H1 (cell line): ENCODE data around the gene ITGB7. TPM values are rescaled to one million over a fixed set of nuclear protein-coding genes. Genes with fewer than 3 reads are reported as not detected.

ENCODE experiments used
- ASH2L ChIP-seq: fragments of 200-600, 300-600 bp; sonication (generic); IDR thresholded peaks from one replicate; pipeline ENCODE4 v1.7.1; 2017; ENCODE audit warnings: low read length
- BACH1 ChIP-seq: IDR thresholded peaks from 2 replicates; pipeline ENCODE4 v1.6.1; 2012; ENCODE audit warnings: low read length, improper control_type of control experiment
- BCL11A ChIP-seq, 2 experiments: IDR thresholded peaks; one replicate each; pipeline ENCODE4 v1.6.1; 2011; ENCODE audit warnings: low read depth in 2 of 2, low read length in 2 of 2, mild to moderate bottlenecking in 2 of 2
- CHD1 ChIP-seq: IDR thresholded peaks from 2 replicates; pipeline ENCODE4 v1.6.1; 2012; ENCODE audit warnings: low read depth, low read length, improper control_type of control experiment
- GABPA ChIP-seq: IDR thresholded peaks from 2 replicates; pipeline ENCODE4 v1.6.1; 2011; ENCODE audit warnings: mild to moderate bottlenecking, low read length, moderate library complexity, borderline replicate concordance; ENCODE audit not compliant: insufficient read depth
- NRF1 ChIP-seq: IDR thresholded peaks from 2 replicates; pipeline ENCODE4 v1.6.1; 2011; ENCODE audit warnings: mild to moderate bottlenecking, low read depth, low read length, improper control_type of control experiment
- RBBP5 ChIP-seq: IDR thresholded peaks from 2 replicates; pipeline ENCODE4 v1.7.1; 2012; ENCODE audit warnings: low read depth, mild to moderate bottlenecking, inconsistent platforms, low read length, moderate library complexity, borderline replicate concordance
- SIN3A ChIP-seq, 2 experiments: IDR thresholded peaks in 1 of 2; conservative IDR thresholded peaks in 1 of 2; 2 replicates each; pipeline ENCODE4 v1.6.1; 2011 to 2012; ENCODE audit warnings: low read length in 2 of 2, improper control_type of control experiment in 1 of 2, low read depth in 1 of 2, mild to moderate bottlenecking in 1 of 2
- SP1 ChIP-seq: IDR thresholded peaks from 2 replicates; pipeline ENCODE4 v1.6.1; 2011; ENCODE audit warnings: low read depth, low read length
- TBP ChIP-seq: IDR thresholded peaks from 2 replicates; pipeline ENCODE4 v1.6.1; 2011; ENCODE audit warnings: low read depth, low read length, improper control_type of control experiment
- polyA plus RNA-seq, 7 experiments: library from polyadenylated mRNA; depleted of rRNA in 3 of 7; stranded (reverse) in 5 of 7; unstranded in 2 of 7; fragments of >200 nt in 5 of 7; fragments of 200-250 nt in 2 of 7; gene quantifications; 1 replicate in 5 of 7; 2 replicates in 1 of 7; 4 replicates in 1 of 7; pipeline versions ENCODE4 v1.2.1 to v1.2.3, GENCODE V29; 2011 to 2013; ENCODE audit warnings: missing spikeins in 2 of 7, mixed read lengths in 2 of 7
- total RNA-seq: library from RNA; stranded (reverse); fragmentation: NEBNext Ultra II Directional; extraction: Animal tissue kit (Norgen Biotek cat#: 25700); gene quantifications from 2 replicates; pipeline ENCODE4 v1.2.1, GENCODE V29; 2021
- TF ChIP-seq, protein P1 (sequence below): fragments of 300-600 bp; sonication (generic); IDR thresholded peaks from 2 replicates; pipeline ENCODE4 v1.7.1; 2012; ENCODE audit warnings: low read length, moderate library complexity, mild to moderate bottlenecking, inconsistent platforms; ENCODE audit not compliant: insufficient replicate concordance

ITGB7 gene
- total and polyA plus RNA-seq, 2 of the 8 experiments (the other 6 are each of a cell fraction or from before 2014, with no cell fraction given) = 0.35 to 0.54 TPM

GRCh38 chr12:53239643-53240258, 32.7 kb upstream of the ITGB7 start (continued):
- TF ChIP-seq, protein P1, sequence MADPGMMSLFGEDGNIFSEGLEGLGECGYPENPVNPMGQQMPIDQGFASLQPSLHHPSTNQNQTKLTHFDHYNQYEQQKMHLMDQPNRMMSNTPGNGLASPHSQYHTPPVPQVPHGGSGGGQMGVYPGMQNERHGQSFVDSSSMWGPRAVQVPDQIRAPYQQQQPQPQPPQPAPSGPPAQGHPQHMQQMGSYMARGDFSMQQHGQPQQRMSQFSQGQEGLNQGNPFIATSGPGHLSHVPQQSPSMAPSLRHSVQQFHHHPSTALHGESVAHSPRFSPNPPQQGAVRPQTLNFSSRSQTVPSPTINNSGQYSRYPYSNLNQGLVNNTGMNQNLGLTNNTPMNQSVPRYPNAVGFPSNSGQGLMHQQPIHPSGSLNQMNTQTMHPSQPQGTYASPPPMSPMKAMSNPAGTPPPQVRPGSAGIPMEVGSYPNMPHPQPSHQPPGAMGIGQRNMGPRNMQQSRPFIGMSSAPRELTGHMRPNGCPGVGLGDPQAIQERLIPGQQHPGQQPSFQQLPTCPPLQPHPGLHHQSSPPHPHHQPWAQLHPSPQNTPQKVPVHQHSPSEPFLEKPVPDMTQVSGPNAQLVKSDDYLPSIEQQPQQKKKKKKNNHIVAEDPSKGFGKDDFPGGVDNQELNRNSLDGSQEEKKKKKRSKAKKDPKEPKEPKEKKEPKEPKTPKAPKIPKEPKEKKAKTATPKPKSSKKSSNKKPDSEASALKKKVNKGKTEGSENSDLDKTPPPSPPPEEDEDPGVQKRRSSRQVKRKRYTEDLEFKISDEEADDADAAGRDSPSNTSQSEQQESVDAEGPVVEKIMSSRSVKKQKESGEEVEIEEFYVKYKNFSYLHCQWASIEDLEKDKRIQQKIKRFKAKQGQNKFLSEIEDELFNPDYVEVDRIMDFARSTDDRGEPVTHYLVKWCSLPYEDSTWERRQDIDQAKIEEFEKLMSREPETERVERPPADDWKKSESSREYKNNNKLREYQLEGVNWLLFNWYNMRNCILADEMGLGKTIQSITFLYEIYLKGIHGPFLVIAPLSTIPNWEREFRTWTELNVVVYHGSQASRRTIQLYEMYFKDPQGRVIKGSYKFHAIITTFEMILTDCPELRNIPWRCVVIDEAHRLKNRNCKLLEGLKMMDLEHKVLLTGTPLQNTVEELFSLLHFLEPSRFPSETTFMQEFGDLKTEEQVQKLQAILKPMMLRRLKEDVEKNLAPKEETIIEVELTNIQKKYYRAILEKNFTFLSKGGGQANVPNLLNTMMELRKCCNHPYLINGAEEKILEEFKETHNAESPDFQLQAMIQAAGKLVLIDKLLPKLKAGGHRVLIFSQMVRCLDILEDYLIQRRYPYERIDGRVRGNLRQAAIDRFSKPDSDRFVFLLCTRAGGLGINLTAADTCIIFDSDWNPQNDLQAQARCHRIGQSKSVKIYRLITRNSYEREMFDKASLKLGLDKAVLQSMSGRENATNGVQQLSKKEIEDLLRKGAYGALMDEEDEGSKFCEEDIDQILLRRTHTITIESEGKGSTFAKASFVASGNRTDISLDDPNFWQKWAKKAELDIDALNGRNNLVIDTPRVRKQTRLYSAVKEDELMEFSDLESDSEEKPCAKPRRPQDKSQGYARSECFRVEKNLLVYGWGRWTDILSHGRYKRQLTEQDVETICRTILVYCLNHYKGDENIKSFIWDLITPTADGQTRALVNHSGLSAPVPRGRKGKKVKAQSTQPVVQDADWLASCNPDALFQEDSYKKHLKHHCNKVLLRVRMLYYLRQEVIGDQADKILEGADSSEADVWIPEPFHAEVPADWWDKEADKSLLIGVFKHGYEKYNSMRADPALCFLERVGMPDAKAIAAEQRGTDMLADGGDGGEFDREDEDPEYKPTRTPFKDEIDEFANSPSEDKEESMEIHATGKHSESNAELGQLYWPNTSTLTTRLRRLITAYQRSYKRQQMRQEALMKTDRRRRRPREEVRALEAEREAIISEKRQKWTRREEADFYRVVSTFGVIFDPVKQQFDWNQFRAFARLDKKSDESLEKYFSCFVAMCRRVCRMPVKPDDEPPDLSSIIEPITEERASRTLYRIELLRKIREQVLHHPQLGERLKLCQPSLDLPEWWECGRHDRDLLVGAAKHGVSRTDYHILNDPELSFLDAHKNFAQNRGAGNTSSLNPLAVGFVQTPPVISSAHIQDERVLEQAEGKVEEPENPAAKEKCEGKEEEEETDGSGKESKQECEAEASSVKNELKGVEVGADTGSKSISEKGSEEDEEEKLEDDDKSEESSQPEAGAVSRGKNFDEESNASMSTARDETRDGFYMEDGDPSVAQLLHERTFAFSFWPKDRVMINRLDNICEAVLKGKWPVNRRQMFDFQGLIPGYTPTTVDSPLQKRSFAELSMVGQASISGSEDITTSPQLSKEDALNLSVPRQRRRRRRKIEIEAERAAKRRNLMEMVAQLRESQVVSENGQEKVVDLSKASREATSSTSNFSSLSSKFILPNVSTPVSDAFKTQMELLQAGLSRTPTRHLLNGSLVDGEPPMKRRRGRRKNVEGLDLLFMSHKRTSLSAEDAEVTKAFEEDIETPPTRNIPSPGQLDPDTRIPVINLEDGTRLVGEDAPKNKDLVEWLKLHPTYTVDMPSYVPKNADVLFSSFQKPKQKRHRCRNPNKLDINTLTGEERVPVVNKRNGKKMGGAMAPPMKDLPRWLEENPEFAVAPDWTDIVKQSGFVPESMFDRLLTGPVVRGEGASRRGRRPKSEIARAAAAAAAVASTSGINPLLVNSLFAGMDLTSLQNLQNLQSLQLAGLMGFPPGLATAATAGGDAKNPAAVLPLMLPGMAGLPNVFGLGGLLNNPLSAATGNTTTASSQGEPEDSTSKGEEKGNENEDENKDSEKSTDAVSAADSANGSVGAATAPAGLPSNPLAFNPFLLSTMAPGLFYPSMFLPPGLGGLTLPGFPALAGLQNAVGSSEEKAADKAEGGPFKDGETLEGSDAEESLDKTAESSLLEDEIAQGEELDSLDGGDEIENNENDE = no peak
- TF ChIP-seq SIN3A (conservative IDR thresholded peaks at IDR 0.05 in 1 of 2, IDR thresholded peaks at IDR 0.05 in 1 of 2; ENCODE audit: low read depth in 1 of 2, low read length in 2 of 2) (no peak), ASH2L (no peak), TBP (no peak), BACH1 (no peak), SP1 (no peak), CHD1 (no peak), GABPA (no peak), BCL11A (IDR thresholded peaks at IDR 0.05; ENCODE audit: low read depth in 2 of 2, low read length in 2 of 2) (no peak), RBBP5 (no peak), NRF1 (no peak)
- TF ChIP-seq, all 59 proteins: peak for 0
